WTC11 (cell line): Measurements from ENCODE around the gene PKDCC. TPM values are rescaled to one million over a fixed set of nuclear protein-coding genes. Genes with fewer than 3 reads are reported as not detected.

ENCODE experiments used
- ATAC-seq: fragments of 200-7000 bp; cut with Tn5 transposase; 2 replicates; pipeline ENCODE4 v1.10.0; 2021; ENCODE audit warnings: mild to moderate bottlenecking, moderate library complexity
- CTCF ChIA-PET: fragments of 300-600 bp; sonication (Branson Sonifier 250); formaldehyde crosslinking; loops from one replicate; lab custom pipeline; 2021; ENCODE audit warnings: antibody characterized with exemption; lab: Charles Lee
- POLR2A ChIA-PET: fragments of 350-600 bp; sonication (Branson Sonifier 250); formaldehyde crosslinking; loops from one replicate; lab custom pipeline; 2021; ENCODE audit warnings: antibody characterized with exemption; lab: Charles Lee
- DNase-seq: peaks from one replicate; pipeline ENCODE4 v3.0.0; 2021; ENCODE audit warnings: low spot score
- H3K27ac Mint-ChIP-seq: 2 replicates; pipeline ENCODE4 v1.8.0; 2021; ENCODE audit warnings: mixed read lengths
- H3K27me3 Mint-ChIP-seq: 2 replicates; pipeline ENCODE4 v1.8.0; 2021; ENCODE audit warnings: low read depth, mild to moderate bottlenecking, moderate library complexity, mixed read lengths
- H3K36me3 Mint-ChIP-seq: 2 replicates; pipeline ENCODE4 v1.8.0; 2021; ENCODE audit warnings: mixed read lengths
- H3K4me1 Mint-ChIP-seq: 2 replicates; pipeline ENCODE4 v1.8.0; 2022; ENCODE audit warnings: mixed read lengths
- H3K4me3 Mint-ChIP-seq: 2 replicates; pipeline ENCODE4 v1.8.0; 2021; ENCODE audit warnings: mild to moderate bottlenecking, moderate library complexity, mixed read lengths
- H3K9me3 Mint-ChIP-seq: 2 replicates; pipeline ENCODE4 v1.8.0; 2021; ENCODE audit warnings: mixed read lengths
- CBFB ChIP-seq: sonication (generic); formaldehyde crosslinking; IDR thresholded peaks from 2 replicates; pipeline ENCODE4 v1.8.1; 2022; ENCODE audit warnings: mild to moderate bottlenecking, low read depth, missing genetic modification reagents
- CDX4 ChIP-seq: fragments of 250-450 bp; sonication (Bioruptor Pico); IDR thresholded peaks from 2 replicates; pipeline ENCODE4 v1.9.0; 2021; ENCODE audit warnings: moderate library complexity, mild to moderate bottlenecking, inconsistent platforms, borderline replicate concordance
- EMX1 ChIP-seq: fragments of 250-450 bp; sonication (Bioruptor Pico); IDR thresholded peaks from 2 replicates; pipeline ENCODE4 v1.8.0; 2021; ENCODE audit warnings: mild to moderate bottlenecking
- GABPB1 ChIP-seq: sonication (generic); formaldehyde crosslinking; IDR thresholded peaks from 2 replicates; pipeline ENCODE4 v1.8.1; 2023; ENCODE audit warnings: mild to moderate bottlenecking, missing genetic modification reagents
- GTF2I ChIP-seq: fragments of 250-450 bp; sonication (Bioruptor Pico); conservative IDR thresholded peaks from 2 replicates; pipeline ENCODE4 v1.4.0; 2021; ENCODE audit warnings: mild to moderate bottlenecking
- HMGA2 ChIP-seq: fragments of 250-450 bp; sonication (Bioruptor Pico); IDR thresholded peaks from 2 replicates; pipeline ENCODE4 v1.4.0; 2021; ENCODE audit warnings: mild to moderate bottlenecking, moderate library complexity
- IRF1 ChIP-seq: sonication (generic); formaldehyde crosslinking; IDR thresholded peaks from 2 replicates; pipeline ENCODE4 v1.8.0; 2023; ENCODE audit warnings: missing genetic modification reagents
- MYBL2 ChIP-seq: sonication (generic); formaldehyde crosslinking; IDR thresholded peaks from 2 replicates; pipeline ENCODE4 v1.8.1; 2023; ENCODE audit warnings: mild to moderate bottlenecking, moderate library complexity, missing genetic modification reagents
- NFE2L1 ChIP-seq: sonication (generic); formaldehyde crosslinking; IDR thresholded peaks from 2 replicates; pipeline ENCODE4 v1.8.1; 2023; ENCODE audit warnings: missing genetic modification reagents
- PRRX2 ChIP-seq: fragments of 250-450 bp; sonication (Bioruptor Pico); IDR thresholded peaks from 2 replicates; pipeline ENCODE4 v1.8.0; 2021; ENCODE audit warnings: mild to moderate bottlenecking
- SOX15 ChIP-seq: fragments of 250-450 bp; sonication (Bioruptor Pico); IDR thresholded peaks from 2 replicates; pipeline ENCODE4 v1.9.0; 2021; ENCODE audit warnings: mild to moderate bottlenecking
- TCF7 ChIP-seq: sonication (generic); formaldehyde crosslinking; IDR thresholded peaks from 2 replicates; pipeline ENCODE4 v1.8.0; 2022; ENCODE audit warnings: mild to moderate bottlenecking, low read depth, missing genetic modification reagents, moderate library complexity
- TEAD1 ChIP-seq: sonication (generic); formaldehyde crosslinking; IDR thresholded peaks from 2 replicates; pipeline ENCODE4 v1.8.0; 2022; ENCODE audit warnings: mild to moderate bottlenecking, missing genetic modification reagents
- TP53 ChIP-seq: sonication (generic); formaldehyde crosslinking; IDR thresholded peaks from 2 replicates; pipeline ENCODE4 v1.8.1; 2023; ENCODE audit warnings: mild to moderate bottlenecking, missing genetic modification reagents
- ZNF138 ChIP-seq: sonication (generic); formaldehyde crosslinking; conservative IDR thresholded peaks from 2 replicates; pipeline ENCODE4 v1.8.1; 2022; ENCODE audit warnings: mild to moderate bottlenecking, moderate library complexity, missing genetic modification reagents
- ZNF232 ChIP-seq: sonication (generic); formaldehyde crosslinking; IDR thresholded peaks from 2 replicates; pipeline ENCODE4 v1.8.0; 2022; ENCODE audit warnings: mild to moderate bottlenecking, missing genetic modification reagents
- ZNF263 ChIP-seq: sonication (generic); formaldehyde crosslinking; IDR thresholded peaks from 2 replicates; pipeline ENCODE4 v1.8.1; 2022; ENCODE audit warnings: low read depth, mild to moderate bottlenecking, moderate library complexity, missing genetic modification reagents
- ZNF317 ChIP-seq: sonication (generic); formaldehyde crosslinking; IDR thresholded peaks from 2 replicates; pipeline ENCODE4 v1.8.1; 2023; ENCODE audit warnings: low read depth, mild to moderate bottlenecking, moderate library complexity, missing genetic modification reagents, borderline replicate concordance
- ZNF396 ChIP-seq: fragments of 250-450 bp; sonication (Bioruptor Pico); IDR thresholded peaks from 2 replicates; pipeline ENCODE4 v1.8.0; 2021; ENCODE audit warnings: mild to moderate bottlenecking, moderate library complexity, borderline replicate concordance
- total RNA-seq: library from RNA; stranded (reverse); gene quantifications from 3 replicates; pipeline ENCODE4 v1.2.3, GENCODE V29; 2021
- TF ChIP-seq, protein P1 (sequence below): sonication (generic); formaldehyde crosslinking; IDR thresholded peaks from 2 replicates; pipeline ENCODE4 v1.8.0; 2022; ENCODE audit warnings: mild to moderate bottlenecking, missing genetic modification reagents
- TF ChIP-seq, protein P2 (sequence below): sonication (generic); formaldehyde crosslinking; IDR thresholded peaks from 2 replicates; pipeline ENCODE4 v1.8.0; 2022; ENCODE audit warnings: mild to moderate bottlenecking, missing genetic modification reagents

Gene PKDCC
- total RNA-seq, 1 experiment from 2014 or later: 27.3 TPM

GRCh38 chr2:42045352-42045751 is 2.5 kb upstream of the PKDCC start (continued):
- TF ChIP-seq CDX4 (CRISPR knock-in tag): no peak
- TF ChIP-seq ZNF317 (CRISPR knock-in tag): no peak
- no peak for TF ChIP-seq CBFB (CRISPR knock-in tag)
- TF ChIP-seq, protein P1, sequence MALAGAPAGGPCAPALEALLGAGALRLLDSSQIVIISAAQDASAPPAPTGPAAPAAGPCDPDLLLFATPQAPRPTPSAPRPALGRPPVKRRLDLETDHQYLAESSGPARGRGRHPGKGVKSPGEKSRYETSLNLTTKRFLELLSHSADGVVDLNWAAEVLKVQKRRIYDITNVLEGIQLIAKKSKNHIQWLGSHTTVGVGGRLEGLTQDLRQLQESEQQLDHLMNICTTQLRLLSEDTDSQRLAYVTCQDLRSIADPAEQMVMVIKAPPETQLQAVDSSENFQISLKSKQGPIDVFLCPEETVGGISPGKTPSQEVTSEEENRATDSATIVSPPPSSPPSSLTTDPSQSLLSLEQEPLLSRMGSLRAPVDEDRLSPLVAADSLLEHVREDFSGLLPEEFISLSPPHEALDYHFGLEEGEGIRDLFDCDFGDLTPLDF: no peak
- TF ChIP-seq EMX1 (CRISPR knock-in tag): no peak
- no peak for TF ChIP-seq ZNF263 (CRISPR knock-in tag)

DNA sequence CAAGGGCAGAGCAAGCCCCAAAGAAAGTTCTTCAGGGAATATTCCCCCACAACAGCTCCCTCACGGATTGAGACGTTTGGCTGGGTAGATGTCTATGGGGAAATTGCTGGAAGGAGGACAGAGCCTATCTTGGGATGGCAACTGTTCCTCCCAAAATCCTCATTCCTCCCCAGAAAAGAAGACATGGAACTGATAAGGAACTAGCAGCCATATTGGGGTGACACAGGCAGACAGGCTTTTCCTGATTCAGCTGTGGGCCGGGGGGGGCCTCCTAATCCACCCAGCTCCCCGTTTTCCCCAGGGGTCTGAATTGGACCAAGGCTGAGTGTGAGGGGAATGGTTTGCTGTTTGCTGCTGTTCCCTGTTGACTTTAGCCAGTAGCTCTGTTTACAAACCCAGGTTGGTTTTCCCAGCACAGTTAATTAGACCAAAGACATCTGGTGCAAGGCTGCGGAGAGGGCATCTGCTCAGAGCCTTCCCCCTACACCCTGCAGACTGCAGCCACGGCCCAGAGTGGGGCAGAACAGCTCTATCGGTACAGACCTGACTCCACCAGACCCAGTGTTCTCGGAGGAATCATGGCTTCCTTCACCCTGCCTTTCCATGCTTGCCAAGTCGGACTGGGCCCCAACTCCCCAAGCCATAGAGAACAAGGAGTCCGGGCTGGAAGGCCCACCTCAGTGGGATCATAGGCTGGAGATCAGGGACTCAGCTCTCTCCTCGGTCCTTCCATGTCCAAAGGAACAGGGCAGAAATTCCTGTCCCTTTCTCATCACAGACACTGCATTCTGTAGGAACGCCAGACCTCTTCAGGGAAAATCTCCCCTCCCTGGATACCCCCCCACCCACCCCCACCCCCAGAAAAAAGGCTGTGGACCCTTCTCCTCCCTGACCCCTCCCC is 1.7 kb upstream of the PKDCC start:
- TF ChIP-seq IRF1 (no peak), TCF7 (CRISPR knock-in tag) (no peak), ZNF317 (CRISPR knock-in tag) (no peak), GTF2I (no peak), SOX15 (CRISPR knock-in tag) (no peak), ZNF138 (CRISPR knock-in tag) (no peak), NFE2L1 (no peak), GABPB1 (peak; percentile 71), CDX4 (CRISPR knock-in tag) (no peak), HMGA2 (CRISPR knock-in tag) (no peak), TEAD1 (CRISPR knock-in tag) (no peak), TP53 (0 out of 2 replicates have a peak, but pooled peaks have one; percentile 4), MYBL2 (CRISPR knock-in tag) (no peak), ZNF396 (CRISPR knock-in tag) (no peak), ZNF232 (CRISPR knock-in tag) (no peak), PRRX2 (CRISPR knock-in tag) (no peak)
- TF ChIP-seq, protein P2, sequence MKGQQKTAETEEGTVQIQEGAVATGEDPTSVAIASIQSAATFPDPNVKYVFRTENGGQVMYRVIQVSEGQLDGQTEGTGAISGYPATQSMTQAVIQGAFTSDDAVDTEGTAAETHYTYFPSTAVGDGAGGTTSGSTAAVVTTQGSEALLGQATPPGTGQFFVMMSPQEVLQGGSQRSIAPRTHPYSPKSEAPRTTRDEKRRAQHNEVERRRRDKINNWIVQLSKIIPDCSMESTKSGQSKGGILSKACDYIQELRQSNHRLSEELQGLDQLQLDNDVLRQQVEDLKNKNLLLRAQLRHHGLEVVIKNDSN: no peak
- H3K9me3 Mint-ChIP-seq: no peaks in the 10 kb centered on the region

More for the DNA sequence above, 1.7 kb upstream of the PKDCC start:
- ChIA-PET POLR2A (interaction anchor here (0.7 to 3.5 kb wide), 15 partner anchors 15 to 176 kb away, joined by 3 to 28 read pairs (median 5); partner anchors contain the start of gene EML4), CTCF (interaction anchor here (0.7 to 6.7 kb wide), 18 partner anchors 9 to 193 kb away, joined by 3 to 75 read pairs (median 6); no protein-coding TSS in a partner anchor)
- Mint-ChIP-seq H3K27ac (peak overlapping the region; percentile 68; the same call in 1 of the 2 replicates), H3K4me3 (peak overlapping the region; percentile 79), H3K4me1 (peaks cover 71% of the 10 kb centered on the region), H3K36me3 (no peaks in the 10 kb centered on the region), H3K27me3 (peaks cover 20% of the 10 kb centered on the region)
- DNase-seq (no peak), ATAC-seq (peak; percentile 1)
